ENCODE data around the gene SETDB1. TPM values are rescaled to one million over a fixed set of nuclear protein-coding genes. Genes with fewer than 3 reads are reported as not detected.

Gene SETDB1
- total RNA-seq, 2 experiments from 2014 or later = 51.1 to 58.1 TPM

DNA sequence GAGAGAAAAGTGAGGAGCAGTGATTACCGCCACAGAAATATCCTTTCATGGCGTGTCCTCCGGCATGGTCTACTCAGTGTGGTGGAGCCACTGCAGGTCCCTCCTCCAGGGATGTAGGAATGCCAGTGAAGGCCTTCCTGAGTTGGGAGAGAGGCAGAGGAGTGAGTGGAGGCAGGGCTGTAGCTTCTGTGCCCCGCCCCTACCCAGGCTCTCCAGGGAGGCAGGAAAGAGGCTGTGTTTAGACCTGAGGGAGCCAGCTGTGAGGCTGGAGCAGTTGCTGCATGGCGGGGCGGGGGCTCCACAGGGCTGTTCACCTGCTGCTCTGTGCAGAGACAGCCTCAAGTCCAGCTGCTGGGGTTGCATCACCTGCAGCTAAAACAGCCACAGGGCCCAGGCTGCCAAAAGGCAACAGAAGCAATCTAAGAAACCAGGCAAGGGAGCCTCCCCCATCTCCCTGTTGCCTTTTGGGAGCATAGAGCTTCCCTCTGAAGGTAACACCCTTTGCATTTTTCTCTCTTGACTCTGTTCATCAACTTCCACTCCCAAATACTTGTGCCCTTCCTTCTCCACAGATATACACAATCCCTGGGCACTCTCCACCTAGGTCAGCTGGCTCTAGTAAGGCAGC is 55.1 kb downstream of the SETDB1 start:
- POLR2A ChIA-PET = interaction anchor here (1.1 kb wide), 1 partner anchor 15 kb away, joined by 6 read pairs; no protein-coding TSS in a partner anchor
- H3K36me3 Mint-ChIP-seq (ENCODE audit: low read depth) = no peaks in the 10 kb centered on the region

DNA sequence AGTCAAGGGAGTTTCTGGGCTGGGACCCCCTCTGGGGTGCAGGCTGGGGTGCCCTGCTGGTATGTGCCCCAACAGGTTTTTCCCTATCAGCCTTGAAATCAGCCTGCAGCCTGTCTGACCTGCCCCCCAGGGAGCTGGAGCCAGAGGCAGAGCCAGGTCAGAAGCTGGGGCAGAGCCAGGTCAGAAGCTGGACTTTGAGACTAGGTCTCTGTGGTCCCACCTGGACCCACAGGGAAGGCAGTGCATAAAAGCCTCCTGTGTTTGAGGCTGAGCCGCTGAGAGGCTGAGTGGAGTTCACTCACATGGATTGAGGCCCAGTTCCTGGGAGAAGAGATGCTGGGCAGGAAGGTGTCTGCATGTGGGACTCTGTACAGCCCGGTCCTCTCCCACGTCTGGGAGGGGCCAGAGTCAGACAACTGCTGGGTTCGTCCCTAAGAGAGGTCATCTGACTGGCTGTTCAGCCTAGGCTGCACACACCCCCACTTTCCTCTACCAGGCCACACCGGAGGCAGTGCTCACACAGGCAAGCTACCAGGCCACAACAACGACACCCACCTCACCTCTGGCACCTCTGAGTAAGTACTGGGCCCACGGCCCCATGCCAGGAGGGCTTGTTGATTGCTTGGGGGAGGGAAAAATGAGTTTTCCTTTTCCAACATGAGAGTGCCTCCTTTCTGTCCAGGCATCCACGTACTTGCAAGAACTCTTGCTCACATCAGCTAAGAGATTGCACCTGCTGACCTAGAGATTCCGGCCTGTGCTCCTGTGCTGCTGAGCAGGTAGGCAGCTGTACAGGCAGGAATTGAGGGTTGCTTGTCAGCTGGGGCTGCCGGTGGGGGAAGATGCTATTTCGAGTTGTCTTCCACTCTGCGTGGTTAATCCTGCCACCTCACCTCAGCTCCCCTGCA is 55.9 kb downstream of the SETDB1 start, which contains the start of gene ANXA9:
Gene ANXA9 (plus strand): TSS at position 488 of the 908 bp plus-strand sequence. CDS start 814 bp downstream, outside the sequence.
- ChIA-PET POLR2A (interaction anchor here (1.1 kb wide), 1 partner anchor 14 kb away, joined by 6 read pairs; no protein-coding TSS in a partner anchor), CTCF (interaction anchor here (0.6 to 7.9 kb wide), 9 partner anchors 9 to 583 kb away, joined by 3 to 61 read pairs (median 4); partner anchors contain the start of gene MINDY1)
- DNase-seq = no peak
- H3K4me3 Mint-ChIP-seq = no peak within 1 kb of the TSS
- H3K4me1 Mint-ChIP-seq = peaks cover 27% of the 10 kb centered on the region
- no peaks in the 10 kb centered on the region for H3K9me3 Mint-ChIP-seq
- no peaks in the 10 kb centered on the region for H3K36me3 Mint-ChIP-seq (ENCODE audit: low read depth)
- H3K27ac Mint-ChIP-seq = peak within 1 kb of the TSS; percentile 36
- H3K27me3 Mint-ChIP-seq = no peaks in the 10 kb centered on the region

More for the DNA sequence above, 55.1 kb downstream of the SETDB1 start:
- DNase-seq = no peak
- Mint-ChIP-seq H3K27ac (peak overlapping the region; percentile 36), H3K4me1 (peaks cover 34% of the 10 kb centered on the region), H3K9me3 (no peaks in the 10 kb centered on the region), H3K4me3 (no peak overlapping the region), H3K27me3 (no peaks in the 10 kb centered on the region)
- CTCF ChIA-PET = interaction anchor here (0.6 to 7.9 kb wide), 8 partner anchors 9 to 582 kb away, joined by 3 to 61 read pairs (median 8); partner anchors contain the start of gene MINDY1

DNA sequence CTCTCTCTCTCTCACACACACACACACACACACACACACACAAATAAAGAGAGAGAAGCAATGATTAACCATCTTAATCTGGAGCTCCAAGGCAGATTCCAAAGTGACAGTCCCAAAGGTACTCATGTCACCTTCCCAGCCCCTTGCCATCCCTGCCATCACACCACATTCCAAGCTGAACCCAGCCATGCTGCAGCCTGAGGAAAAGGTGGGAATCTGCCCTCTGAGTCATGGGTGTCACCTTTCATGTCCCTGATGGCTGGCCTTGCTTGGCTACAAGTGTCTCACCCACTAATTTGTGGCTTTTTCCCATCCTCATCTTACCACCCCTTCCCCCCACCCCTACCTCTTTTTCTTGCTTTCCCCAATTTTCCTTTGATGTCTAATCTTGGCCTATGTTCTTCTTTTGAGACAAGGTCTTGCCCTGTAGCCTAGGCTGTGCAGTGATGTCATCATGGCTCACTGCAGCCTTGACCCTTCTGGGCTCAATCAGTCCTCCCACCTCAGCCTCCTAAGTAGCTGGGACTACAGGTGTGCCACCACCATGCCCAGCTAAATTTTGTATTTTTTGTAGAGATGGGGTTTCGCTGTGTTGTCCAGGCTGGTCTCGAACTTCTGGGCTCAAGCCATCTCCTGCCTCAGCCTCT is 59.1 kb downstream of the SETDB1 start:
- Mint-ChIP-seq H3K27me3 (no peaks in the 10 kb centered on the region), H3K9me3 (no peaks in the 10 kb centered on the region), H3K27ac (no peak overlapping the region), H3K36me3 (ENCODE audit: low read depth) (no peaks in the 10 kb centered on the region), H3K4me3 (no peak overlapping the region), H3K4me1 (peaks cover 3% of the 10 kb centered on the region)
- ChIA-PET CTCF (interaction anchor here (0.7 to 3.3 kb wide), 7 partner anchors 10 to 73 kb away, joined by 3 to 19 read pairs (median 3); partner anchors contain the start of gene CERS2), POLR2A (no interaction called here)
- no peak for DNase-seq

DNA sequence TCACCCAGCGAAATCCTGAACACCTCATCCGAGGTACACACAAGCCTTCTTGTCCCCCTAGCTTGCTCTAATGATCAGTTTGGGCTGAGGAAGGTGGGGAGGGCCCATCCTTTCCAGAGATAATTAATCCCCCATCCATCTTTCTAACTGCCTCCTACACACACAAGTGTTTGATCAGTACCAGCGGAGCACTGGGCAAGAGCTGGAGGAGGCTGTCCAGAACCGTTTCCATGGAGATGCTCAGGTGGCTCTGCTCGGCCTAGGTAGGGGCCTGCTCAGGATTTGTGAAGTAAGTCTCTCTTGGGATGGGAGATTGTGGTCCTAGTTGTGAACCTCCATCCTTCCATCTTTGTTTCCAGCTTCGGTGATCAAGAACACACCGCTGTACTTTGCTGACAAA is 61.8 kb downstream of the SETDB1 start:
- no peak overlapping the region for H3K27ac Mint-ChIP-seq
- no peak for DNase-seq
- H3K4me1 Mint-ChIP-seq = peaks cover 3% of the 10 kb centered on the region
- no peak overlapping the region for H3K4me3 Mint-ChIP-seq
- H3K36me3 Mint-ChIP-seq (ENCODE audit: low read depth) = no peaks in the 10 kb centered on the region
- H3K27me3 Mint-ChIP-seq = no peaks in the 10 kb centered on the region
- ChIA-PET POLR2A (no interaction called here), CTCF (interaction anchor here (0.6 to 3.3 kb wide), 2 partner anchors 8 to 84 kb away, joined by 4 to 19 read pairs; no protein-coding TSS in a partner anchor)
- no peaks in the 10 kb centered on the region for H3K9me3 Mint-ChIP-seq

DNA sequence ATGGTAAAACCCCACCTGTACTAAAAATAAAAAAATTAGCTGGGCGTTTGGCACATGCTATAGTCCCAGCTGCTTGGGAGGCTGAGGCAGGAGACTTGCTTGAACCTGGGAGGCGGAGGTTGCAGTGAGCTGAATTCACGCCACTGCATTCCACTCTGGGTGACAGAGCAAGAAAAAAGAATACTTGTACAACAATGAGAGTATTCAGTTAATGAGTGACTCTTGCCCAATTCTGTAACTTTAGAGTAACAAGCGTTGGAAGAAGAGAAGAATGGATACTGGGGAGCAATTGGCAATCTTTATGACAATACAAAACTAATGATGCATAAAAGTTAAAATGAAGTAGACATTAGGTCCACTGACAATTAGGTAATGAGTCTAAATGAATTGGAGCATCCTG is 66.5 kb downstream of the SETDB1 start:
- Mint-ChIP-seq H3K9me3 (no peaks in the 10 kb centered on the region), H3K27ac (no peak overlapping the region), H3K36me3 (ENCODE audit: low read depth) (peaks cover 9% of the 10 kb centered on the region), H3K4me1 (peaks cover 11% of the 10 kb centered on the region), H3K27me3 (no peaks in the 10 kb centered on the region), H3K4me3 (no peak overlapping the region)
- ChIA-PET POLR2A (no interaction called here), CTCF (interaction anchor here (6.9 kb wide), 1 partner anchor 13 kb away, joined by 61 read pairs; the partner anchor contains the start of gene ANXA9)
- DNase-seq = no peak

DNA sequence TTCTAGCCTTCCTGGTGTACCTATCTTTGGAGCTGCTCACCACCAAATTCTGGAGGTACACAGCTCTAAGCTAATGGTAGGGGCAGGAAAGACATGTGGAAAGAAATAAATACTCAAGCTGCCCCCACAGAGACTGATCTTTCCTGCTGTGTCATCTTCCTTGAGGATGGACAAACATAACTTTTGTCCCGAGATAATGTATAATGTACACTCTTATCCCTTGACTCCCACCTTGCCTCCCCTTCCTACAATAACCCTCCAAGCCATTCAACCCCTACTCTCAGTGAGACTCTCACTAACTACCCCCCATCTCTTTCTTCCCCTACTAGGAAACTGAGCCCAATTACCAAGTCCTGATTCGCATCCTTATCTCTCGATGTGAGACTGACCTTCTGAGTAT is 68.1 kb downstream of the SETDB1 start:
- no peak for DNase-seq
- POLR2A ChIA-PET = no interaction called here
- Mint-ChIP-seq H3K4me1 (peaks cover 13% of the 10 kb centered on the region), H3K27me3 (no peaks in the 10 kb centered on the region), H3K9me3 (no peaks in the 10 kb centered on the region), H3K27ac (no peak overlapping the region), H3K4me3 (no peak overlapping the region), H3K36me3 (ENCODE audit: low read depth) (peaks cover 18% of the 10 kb centered on the region)
- CTCF ChIA-PET = interaction anchor here (1.6 to 6.9 kb wide), 4 partner anchors 8 to 20 kb away, joined by 4 to 61 read pairs (median 30); partner anchors contain the start of genes ANXA9, CERS2 and MINDY1

DNA sequence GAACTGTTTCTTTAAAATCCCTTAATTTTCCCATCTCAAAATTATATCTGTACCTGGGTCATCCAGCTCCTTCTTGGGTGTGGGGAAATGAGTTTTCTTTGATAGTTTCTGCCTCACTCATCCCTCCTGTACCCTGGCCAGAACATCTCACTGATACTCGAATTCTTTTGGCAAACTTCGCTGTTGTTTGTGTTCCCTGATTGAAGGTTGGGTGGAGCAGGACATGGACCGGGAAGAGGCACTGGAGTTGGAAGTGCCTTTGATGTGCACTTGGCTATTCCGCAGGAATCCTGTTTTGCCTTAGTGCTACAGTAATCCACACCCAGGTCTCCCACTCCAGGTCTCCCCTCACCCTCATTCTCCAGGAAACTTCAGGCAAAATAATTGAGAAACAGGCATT is 69.3 kb downstream of the SETDB1 start:
- no peaks in the 10 kb centered on the region for H3K9me3 Mint-ChIP-seq
- ChIA-PET POLR2A (no interaction called here), CTCF (interaction anchor here (0.9 to 6.9 kb wide), 9 partner anchors 9 to 532 kb away, joined by 3 to 61 read pairs (median 4); partner anchors contain the start of genes ANXA9, CERS2 and MINDY1)
- H3K27me3 Mint-ChIP-seq = no peaks in the 10 kb centered on the region
- no peak overlapping the region for H3K4me3 Mint-ChIP-seq
- no peak for DNase-seq
- peaks cover 25% of the 10 kb centered on the region for H3K36me3 Mint-ChIP-seq (ENCODE audit: low read depth)
- H3K27ac Mint-ChIP-seq = no peak overlapping the region
- peaks cover 18% of the 10 kb centered on the region for H3K4me1 Mint-ChIP-seq

DNA sequence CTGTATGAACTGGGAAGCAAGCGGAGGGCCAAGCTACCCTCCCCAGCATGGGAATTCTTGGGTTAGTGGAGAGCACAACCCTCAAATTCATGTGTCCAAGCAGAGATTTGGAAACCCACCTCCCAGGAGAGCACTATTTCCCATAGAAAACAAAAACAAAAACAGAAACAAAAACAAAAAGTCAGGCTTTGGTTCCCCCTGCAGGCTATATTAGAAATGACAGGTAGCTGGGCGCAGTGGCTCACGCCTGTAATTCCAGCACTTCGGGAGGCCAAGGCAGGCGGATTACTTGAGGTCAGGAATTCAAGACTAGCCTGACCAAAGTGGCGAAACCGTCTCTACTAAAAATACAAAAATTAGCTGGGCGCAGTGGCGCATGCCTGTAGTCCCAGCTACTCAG is 69.7 kb downstream of the SETDB1 start:
- peaks cover 29% of the 10 kb centered on the region for H3K36me3 Mint-ChIP-seq (ENCODE audit: low read depth)
- ChIA-PET POLR2A (interaction anchor here (0.8 to 1.2 kb wide), 2 partner anchors 14 to 22 kb away, joined by 3 to 6 read pairs; partner anchors contain the start of gene ANXA9), CTCF (interaction anchor here (0.7 to 6.9 kb wide), 12 partner anchors 10 to 532 kb away, joined by 3 to 61 read pairs (median 4); partner anchors contain the start of genes ANXA9 and MINDY1)
- peak; percentile 46 for DNase-seq
- no peaks in the 10 kb centered on the region for H3K9me3 Mint-ChIP-seq
- H3K27ac Mint-ChIP-seq = no peak overlapping the region
- H3K27me3 Mint-ChIP-seq = no peaks in the 10 kb centered on the region
- H3K4me3 Mint-ChIP-seq = no peak overlapping the region
- H3K4me1 Mint-ChIP-seq = peaks cover 21% of the 10 kb centered on the region

DNA sequence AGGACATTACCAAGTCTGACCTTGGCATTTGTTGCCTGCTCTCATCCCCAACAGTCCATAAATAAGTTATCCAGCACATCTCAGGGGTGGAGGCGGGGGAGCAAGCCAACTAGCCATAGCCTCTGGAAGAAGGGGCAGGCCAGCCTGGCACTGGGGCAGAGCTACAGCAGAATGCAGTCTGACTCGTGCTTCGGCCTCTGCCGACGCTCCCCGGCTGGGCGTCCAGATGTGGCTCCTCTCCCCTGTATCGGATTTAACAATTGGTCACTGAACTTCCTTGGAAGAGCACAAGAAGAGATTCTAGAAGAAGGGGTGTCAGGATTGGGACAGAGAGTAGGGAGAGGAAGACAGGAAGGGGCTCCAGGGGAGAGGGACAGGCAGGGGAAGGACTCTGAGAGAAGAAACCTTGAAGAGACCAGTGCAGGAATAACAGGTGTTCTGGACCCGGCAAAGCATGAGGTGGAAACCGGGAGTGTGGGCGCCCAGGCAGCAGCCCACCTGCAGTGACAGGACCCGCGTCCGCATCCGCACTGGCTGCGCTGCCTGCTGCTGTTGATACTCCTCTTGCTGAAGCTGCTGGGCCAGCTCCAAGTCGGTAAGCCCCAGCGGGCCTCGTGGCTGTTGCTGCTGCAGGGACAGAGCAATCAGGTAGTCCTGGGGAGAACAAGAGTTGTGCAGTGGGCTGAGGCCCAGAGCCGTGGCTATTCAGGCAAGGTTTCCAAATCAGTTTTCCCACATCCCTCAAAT is 71.1 kb downstream of the SETDB1 start:
- Mint-ChIP-seq H3K27ac (no peak overlapping the region), H3K4me1 (peaks cover 32% of the 10 kb centered on the region), H3K4me3 (no peak overlapping the region), H3K9me3 (no peaks in the 10 kb centered on the region), H3K27me3 (no peaks in the 10 kb centered on the region), H3K36me3 (ENCODE audit: low read depth) (peaks cover 42% of the 10 kb centered on the region)
- ChIA-PET CTCF (interaction anchor here (0.6 to 6.9 kb wide), 8 partner anchors 8 to 741 kb away, joined by 3 to 61 read pairs (median 3); partner anchors contain the start of genes ANXA9 and MINDY1), POLR2A (interaction anchor here (1.2 kb wide), 1 partner anchor 15 kb away, joined by 6 read pairs; the partner anchor contains the start of gene ANXA9)
- no peak for DNase-seq

DNA sequence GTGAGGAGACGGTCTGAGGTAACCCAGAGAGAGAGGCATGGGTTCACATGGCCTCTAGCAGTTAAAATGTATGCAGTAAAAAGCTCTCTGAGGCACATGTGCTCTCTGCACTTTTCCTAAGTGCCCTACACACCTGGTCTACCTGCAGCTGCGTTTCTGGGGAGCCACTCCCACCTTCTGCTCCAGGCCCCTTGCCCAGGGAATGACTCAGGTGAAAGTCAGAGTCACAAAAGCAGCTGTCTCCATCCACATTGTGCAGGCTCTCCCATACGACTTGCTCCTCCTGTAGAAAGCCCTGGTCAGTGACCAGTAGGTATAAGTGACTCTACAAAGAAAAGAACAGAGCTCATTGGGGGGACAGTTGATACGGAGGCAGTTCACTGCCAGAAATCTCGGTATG is 71.8 kb downstream of the SETDB1 start:
- Mint-ChIP-seq H3K4me3 (no peak overlapping the region), H3K27me3 (no peaks in the 10 kb centered on the region), H3K27ac (no peak overlapping the region), H3K9me3 (no peaks in the 10 kb centered on the region), H3K4me1 (peaks cover 39% of the 10 kb centered on the region), H3K36me3 (ENCODE audit: low read depth) (peaks cover 42% of the 10 kb centered on the region)
- ChIA-PET CTCF (interaction anchor here (0.9 to 6.9 kb wide), 3 partner anchors 12 to 742 kb away, joined by 3 to 61 read pairs (median 3); partner anchors contain the start of gene ANXA9), POLR2A (interaction anchor here (0.6 kb wide), 1 partner anchor 57 kb away, joined by 3 read pairs; no protein-coding TSS in a partner anchor)
- no peak for DNase-seq

DNA sequence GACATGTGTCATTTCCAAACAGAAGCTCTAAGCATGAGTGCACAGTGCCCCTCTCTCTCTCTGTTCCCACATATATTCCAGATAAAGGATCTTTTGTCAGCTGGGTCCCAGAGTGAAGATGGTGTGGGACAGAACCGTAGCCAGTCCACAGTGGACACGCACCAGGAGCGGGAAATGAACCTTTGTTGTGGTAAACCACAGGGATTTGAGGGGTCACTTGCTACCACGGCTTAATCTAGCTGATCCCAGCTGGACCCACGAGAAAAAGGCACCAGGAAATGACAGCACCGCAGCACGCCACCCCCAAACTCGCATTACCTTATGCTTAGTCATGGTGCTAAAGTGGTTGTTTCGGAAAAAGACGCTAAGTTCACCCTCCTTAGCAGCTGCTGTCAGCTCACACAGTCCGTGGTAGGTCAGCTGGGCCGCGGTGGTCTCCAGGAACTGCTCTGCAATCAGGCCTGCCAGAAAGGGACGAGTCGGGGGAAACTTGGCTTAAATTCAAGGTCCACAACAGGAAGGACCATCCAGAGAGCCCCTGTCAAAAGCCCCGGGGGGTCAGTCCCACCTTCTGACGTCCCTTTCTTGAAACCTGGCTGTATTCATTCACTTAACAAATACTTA is 73.0 kb downstream of the SETDB1 start:
- DNase-seq = no peak
- Mint-ChIP-seq H3K9me3 (no peaks in the 10 kb centered on the region), H3K4me1 (peaks cover 51% of the 10 kb centered on the region), H3K27me3 (no peaks in the 10 kb centered on the region), H3K36me3 (ENCODE audit: low read depth) (peaks cover 42% of the 10 kb centered on the region), H3K4me3 (no peak overlapping the region), H3K27ac (peak overlapping the region; percentile 41)
- POLR2A ChIA-PET = no interaction called here
- CTCF ChIA-PET = interaction anchor here (0.5 to 2.1 kb wide), 6 partner anchors 17 to 616 kb away, joined by 3 to 15 read pairs (median 4); partner anchors contain the start of genes ANXA9 and TNFAIP8L2

Measured in activated CD4-positive, alpha-beta T cell treated with anti-CD3 and anti-CD28 coated beads, Interleukin-2, amount 10 ng/mL, durations not matched to agents 7 days and 5 days (primary cell).